Small intestine (tissue), 7 donors: ENCODE results near the gene CENPE. TPM values are rescaled to one million over a fixed set of nuclear protein-coding genes. Genes with fewer than 3 reads are reported as not detected.

ENCODE experiments used
- DNase-seq, 2 donors: peaks; one replicate each; pipeline versions ENCODE4 v3.0.0 to v3.0.0-alpha.2; 2013
- FAIRE-seq: peaks from 2 replicates; lab custom pipeline; 2012; peaks lifted over from hg19 to GRCh38; lab: Jason Lieb, UNC
- H3K27ac ChIP-seq, 3 donors: one replicate each; pipeline ENCODE4 v1.5.1; 2013; ENCODE audit warnings: low read length in 2 of 3, mild to moderate bottlenecking in 2 of 3, control low read depth in 1 of 3, inconsistent platforms in 1 of 3, low read depth in 1 of 3, moderate library complexity in 1 of 3
- H3K27me3 ChIP-seq, 3 donors: one replicate each; pipeline ENCODE4 v1.6.1; 2013; ENCODE audit warnings: low read length in 3 of 3, inconsistent platforms in 1 of 3; ENCODE audit not compliant: control insufficient read depth in 3 of 3, insufficient read depth in 3 of 3
- H3K36me3 ChIP-seq, 3 donors: one replicate each; pipeline ENCODE4 v1.6.1; 2013; ENCODE audit warnings: low read length in 3 of 3, inconsistent platforms in 1 of 3, low read depth in 1 of 3, mild to moderate bottlenecking in 1 of 3, moderate library complexity in 1 of 3; ENCODE audit not compliant: control insufficient read depth in 3 of 3, insufficient read depth in 2 of 3
- H3K4me1 ChIP-seq, 3 donors: one replicate each; pipeline ENCODE4 v1.6.1; 2013; ENCODE audit warnings: low read length in 2 of 3, inconsistent platforms in 1 of 3, low read depth in 1 of 3, mild to moderate bottlenecking in 1 of 3, moderate library complexity in 1 of 3; ENCODE audit not compliant: control insufficient read depth in 3 of 3, insufficient read depth in 2 of 3
- H3K4me3 ChIP-seq, 3 donors: one replicate each; pipeline ENCODE4 v1.5.1; 2013; ENCODE audit warnings: low read length in 3 of 3, control low read depth in 1 of 3, inconsistent platforms in 1 of 3, low read depth in 1 of 3, mild to moderate bottlenecking in 1 of 3, moderate library complexity in 1 of 3
- H3K9me3 ChIP-seq, 2 donors: one replicate each; pipeline ENCODE4 v1.6.1; 2013; ENCODE audit warnings: low read depth in 1 of 2, low read length in 1 of 2; ENCODE audit not compliant: control insufficient read depth in 2 of 2, insufficient read depth in 1 of 2
- WGBS, 3 donors: extraction: QIAGEN DNeasy Blood & Tissue Kit; methylation state at CpG; one replicate each; pipeline ENCODE4 v1.1.7; 2013; 5-methylcytosine and 5-hydroxymethylcytosine counted together
- polyA plus RNA-seq, 4 donors: library from polyadenylated mRNA; stranded (reverse) in 3 of 4; unstranded in 1 of 4; fragments of 200-250 nt in 3 of 4; fragments of 120-200 nt in 1 of 4; gene quantifications; one replicate each; pipeline versions ENCODE4 v1.2.1 to v1.2.3, GENCODE V29; 2013
- donor health status: healthy with polysubstance abuse.
- donor health status: control.
- donor health status: control.
- donor health status: Bipolar disorder and iron deficiency.
- donor health status: healthy.

CENPE gene
- polyA plus RNA-seq, 4 donors: under 0.01 to 5.9 (median 3.2) TPM

- peaks cover 0 to 10% (median 0%) of the 10 kb centered on the region in 3 donors for H3K4me1 ChIP-seq
- no peak overlapping the region for H3K4me3 ChIP-seq
- H3K9me3 ChIP-seq: no peaks in the 10 kb centered on the region
- DNase-seq: no peak
- WGBS, 3 donors: 90 to 95% (median 92%) methylated on average over 1 of the region's 1 CpG
- no peak overlapping the region for H3K27ac ChIP-seq
- FAIRE-seq: no peak
- no peaks in the 10 kb centered on the region for H3K27me3 ChIP-seq
- H3K36me3 ChIP-seq: peaks cover 0 to 8% (median 6%) of the 10 kb centered on the region in 3 donors
Measured at GRCh38 chr4:103079621-103080020, 118.5 kb downstream of the CENPE start.

DNA sequence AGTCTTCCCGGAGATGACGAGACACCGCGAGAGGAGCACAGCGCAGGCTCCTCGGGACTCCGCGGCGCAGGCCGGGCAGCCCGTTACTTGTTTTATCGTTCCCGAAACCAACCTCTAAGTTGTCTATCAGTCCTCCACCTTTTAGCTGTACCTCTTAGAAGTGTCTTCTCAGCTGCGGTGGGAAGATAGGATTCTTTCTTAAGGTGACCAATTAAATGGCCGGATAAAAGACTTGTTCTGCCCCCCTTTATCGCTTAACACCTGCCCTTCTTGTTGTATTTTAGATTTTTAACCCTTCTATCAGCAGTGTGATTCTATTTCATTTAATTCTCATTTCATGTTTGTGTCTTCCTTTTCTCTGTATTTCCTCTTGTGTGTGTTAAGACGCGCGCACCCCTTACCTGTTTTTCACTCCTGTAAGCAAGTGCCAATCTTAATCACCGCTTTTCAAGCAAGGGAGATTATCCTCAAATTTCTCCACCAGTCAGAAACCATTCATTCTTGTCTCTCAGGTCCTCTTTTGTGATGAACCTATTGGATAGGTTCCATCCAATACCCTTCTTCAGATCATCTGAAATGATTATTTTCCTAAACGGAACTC, 121.3 kb downstream of the CENPE start, which contains the start of gene SLC9B2:
SLC9B2 (minus strand) TSS at position 15 of the 601 bp plus-strand sequence. CDS start 9,211 bp downstream, outside the sequence.
- FAIRE-seq (no peak), DNase-seq (no peak)
- no peaks in the 10 kb centered on the region for H3K9me3 ChIP-seq
- H3K27me3 ChIP-seq: no peaks in the 10 kb centered on the region
- peak within 1 kb of the TSS; percentile 67 to 78 (median 70) for H3K4me3 ChIP-seq
- 20 to 22% (median 20%) methylated on average over 21 of the region's 21 CpGs for WGBS, 3 donors
- H3K27ac ChIP-seq: peak within 1 kb of the TSS; percentile 62 to 92 (median 87)
- H3K36me3 ChIP-seq: peaks cover 0 to 6% (median 3%) of the 10 kb centered on the region in 3 donors
- peaks cover 0 to 10% (median 4%) of the 10 kb centered on the region in 3 donors for H3K4me1 ChIP-seq

- Histone ChIP-seq H3K9me3 (no peaks in the 10 kb centered on the region), H3K4me3 (peak overlapping the region; percentile 67 to 78 (median 70)), H3K27ac (peak overlapping the region; percentile 62 to 92 (median 87)), H3K36me3 (peaks cover 0 to 3% (median 3%) of the 10 kb centered on the region in 3 donors), H3K4me1 (peaks cover 0 to 10% (median 4%) of the 10 kb centered on the region in 3 donors), H3K27me3 (no peaks in the 10 kb centered on the region)
- WGBS, 3 donors: 0 to 1% (median 1%) methylated on average over 82 of the region's 82 CpGs
- FAIRE-seq: no peak
- DNase-seq: peak; percentile 54 to 77
Measured at GRCh38 chr4:103075894-103076746, 122.0 kb downstream of the CENPE start.

- Histone ChIP-seq H3K27me3 (no peaks in the 10 kb centered on the region), H3K36me3 (peaks cover 0 to 3% (median 2%) of the 10 kb centered on the region in 3 donors), H3K4me1 (peaks cover 0 to 10% (median 4%) of the 10 kb centered on the region in 3 donors), H3K4me3 (peak overlapping the region; percentile 67 to 78 (median 70)), H3K9me3 (no peaks in the 10 kb centered on the region), H3K27ac (peak overlapping the region in 1 of 3 donors; percentile 92)
- WGBS, 3 donors: 12 to 28% (median 23%) methylated on average over 4 of the region's 4 CpGs
- DNase-seq (peak; percentile 10 to 46), FAIRE-seq (no peak)
Measured at GRCh38 chr4:103075435-103075893, 122.7 kb downstream of the CENPE start.

GRCh38 chr4:103074744-103075434, 123.3 kb downstream of the CENPE start:
- no peaks in the 10 kb centered on the region for H3K27me3 ChIP-seq
- peaks cover 0 to 10% (median 4%) of the 10 kb centered on the region in 3 donors for H3K4me1 ChIP-seq
- H3K36me3 ChIP-seq: peaks cover 0 to 3% (median 2%) of the 10 kb centered on the region in 3 donors
- WGBS, 3 donors: 74 to 81% (median 76%) methylated on average over 9 of the region's 9 CpGs
- H3K9me3 ChIP-seq: no peaks in the 10 kb centered on the region
- H3K4me3 ChIP-seq: no peak overlapping the region
- no peak for DNase-seq
- FAIRE-seq: no peak
- H3K27ac ChIP-seq: no peak overlapping the region

- no peak overlapping the region for H3K4me3 ChIP-seq
- H3K36me3 ChIP-seq: peaks cover 0 to 2% (median 0%) of the 10 kb centered on the region in 3 donors
- 80 to 95% (median 95%) methylated on average over 2 of the region's 2 CpGs for WGBS, 3 donors
- H3K27me3 ChIP-seq: no peaks in the 10 kb centered on the region
- FAIRE-seq: no peak
- no peaks in the 10 kb centered on the region for H3K9me3 ChIP-seq
- DNase-seq: no peak
- no peak overlapping the region for H3K27ac ChIP-seq
- H3K4me1 ChIP-seq: peaks cover 0 to 10% (median 4%) of the 10 kb centered on the region in 3 donors
Measured at GRCh38 chr4:103073792-103074438, 124.2 kb downstream of the CENPE start.

GRCh38 chr4:103067841-103068547, 130.1 kb downstream of the CENPE start:
- no peaks in the 10 kb centered on the region for H3K4me1 ChIP-seq
- H3K27ac ChIP-seq: no peak overlapping the region
- H3K27me3 ChIP-seq: no peaks in the 10 kb centered on the region
- H3K36me3 ChIP-seq: no peaks in the 10 kb centered on the region
- H3K4me3 ChIP-seq: no peak overlapping the region
- FAIRE-seq (no peak), DNase-seq (no peak)
- H3K9me3 ChIP-seq: no peaks in the 10 kb centered on the region
- 91 to 93% (median 92%) methylated on average over 2 of the region's 2 CpGs for WGBS, 3 donors
